ENCODE data around the gene ATP8B2. TPM values are rescaled to one million over a fixed set of nuclear protein-coding genes. Genes with fewer than 3 reads are reported as not detected.

The ATP8B2 gene
- total RNA-seq, 1 donor = 231 TPM

DNA sequence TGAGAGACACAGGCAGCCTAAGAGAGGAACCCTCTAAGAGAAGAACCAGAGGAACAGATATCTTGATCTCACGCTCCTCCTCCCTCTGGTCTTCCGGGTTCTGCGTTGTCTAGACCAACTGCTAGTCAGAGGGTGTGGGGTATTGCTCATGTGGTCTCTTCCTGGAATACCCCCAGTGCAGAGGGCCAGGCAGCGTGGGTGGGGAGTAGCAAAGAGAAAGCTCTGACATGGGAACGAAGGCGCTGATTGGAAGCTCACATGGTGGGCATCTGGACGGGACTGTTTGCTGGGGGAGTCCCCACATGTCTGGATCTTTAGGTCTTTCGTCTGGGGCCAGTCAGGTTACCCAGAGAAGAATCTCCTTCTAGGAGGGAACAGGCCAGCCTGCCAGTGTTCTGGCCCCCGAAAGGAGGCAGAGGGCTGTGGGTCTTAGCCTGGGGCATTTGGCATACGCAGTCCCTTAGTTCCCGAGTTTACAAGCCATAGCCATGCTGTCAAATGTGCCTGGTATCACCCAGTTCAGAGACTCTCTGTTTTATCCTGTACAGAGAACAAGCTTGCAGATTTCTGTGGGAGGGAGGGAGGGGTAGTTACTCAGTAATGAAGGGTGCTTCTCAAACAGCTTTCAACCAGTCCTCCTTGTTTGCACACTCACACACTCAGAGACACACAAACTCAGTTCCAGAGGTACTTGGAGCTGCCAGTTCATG is 61.5 kb downstream of the ATP8B2 start:
- TF ChIP-seq, protein P1, sequence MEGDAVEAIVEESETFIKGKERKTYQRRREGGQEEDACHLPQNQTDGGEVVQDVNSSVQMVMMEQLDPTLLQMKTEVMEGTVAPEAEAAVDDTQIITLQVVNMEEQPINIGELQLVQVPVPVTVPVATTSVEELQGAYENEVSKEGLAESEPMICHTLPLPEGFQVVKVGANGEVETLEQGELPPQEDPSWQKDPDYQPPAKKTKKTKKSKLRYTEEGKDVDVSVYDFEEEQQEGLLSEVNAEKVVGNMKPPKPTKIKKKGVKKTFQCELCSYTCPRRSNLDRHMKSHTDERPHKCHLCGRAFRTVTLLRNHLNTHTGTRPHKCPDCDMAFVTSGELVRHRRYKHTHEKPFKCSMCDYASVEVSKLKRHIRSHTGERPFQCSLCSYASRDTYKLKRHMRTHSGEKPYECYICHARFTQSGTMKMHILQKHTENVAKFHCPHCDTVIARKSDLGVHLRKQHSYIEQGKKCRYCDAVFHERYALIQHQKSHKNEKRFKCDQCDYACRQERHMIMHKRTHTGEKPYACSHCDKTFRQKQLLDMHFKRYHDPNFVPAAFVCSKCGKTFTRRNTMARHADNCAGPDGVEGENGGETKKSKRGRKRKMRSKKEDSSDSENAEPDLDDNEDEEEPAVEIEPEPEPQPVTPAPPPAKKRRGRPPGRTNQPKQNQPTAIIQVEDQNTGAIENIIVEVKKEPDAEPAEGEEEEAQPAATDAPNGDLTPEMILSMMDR (IDR thresholded peaks at IDR 0.05; ENCODE audit: insufficient read depth, low read length) = no peak
- DNase-seq (ENCODE audit: low read depth) = no peak
- H3K4me3 ChIP-seq (ENCODE audit: low read depth, low read length) = no peak overlapping the region

DNA sequence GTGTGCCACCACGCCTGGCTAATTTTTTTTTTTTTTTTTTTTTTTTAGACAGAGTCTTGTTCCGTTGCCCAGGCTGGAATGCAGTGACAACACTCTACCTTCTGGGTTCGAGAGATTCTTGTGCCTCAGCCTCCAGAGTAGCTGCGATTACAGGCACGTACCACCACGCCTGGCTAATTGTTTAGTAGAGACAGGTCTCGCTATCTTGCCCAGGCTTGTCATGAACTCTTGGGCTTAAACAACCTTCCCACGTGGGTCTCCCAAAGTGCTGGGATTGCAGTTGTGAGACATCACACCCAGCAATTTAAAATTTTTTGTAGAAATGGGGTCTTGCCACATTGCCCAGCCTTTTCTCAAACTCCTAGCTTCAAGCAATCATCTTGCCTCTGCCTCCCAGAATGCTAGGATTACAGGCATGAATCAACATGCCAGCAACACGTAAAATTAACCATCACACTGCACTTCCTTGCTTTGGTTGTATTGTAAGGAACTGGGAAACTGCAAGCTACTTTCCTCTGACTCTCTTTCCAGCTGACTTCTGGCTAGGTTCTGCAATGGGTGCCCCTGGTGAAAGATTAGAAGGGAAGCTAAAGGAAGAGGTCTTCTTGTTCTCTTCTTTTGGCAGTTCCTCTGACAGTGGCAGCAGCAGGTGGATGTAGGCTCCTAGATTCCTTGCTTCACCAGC is 65.9 kb downstream of the ATP8B2 start:
- no peak for DNase-seq (ENCODE audit: low read depth)
- TF ChIP-seq, protein P1 (IDR thresholded peaks at IDR 0.05; ENCODE audit: insufficient read depth, low read length) = no peak
- H3K4me3 ChIP-seq (ENCODE audit: low read depth, low read length) = no peak overlapping the region

DNA sequence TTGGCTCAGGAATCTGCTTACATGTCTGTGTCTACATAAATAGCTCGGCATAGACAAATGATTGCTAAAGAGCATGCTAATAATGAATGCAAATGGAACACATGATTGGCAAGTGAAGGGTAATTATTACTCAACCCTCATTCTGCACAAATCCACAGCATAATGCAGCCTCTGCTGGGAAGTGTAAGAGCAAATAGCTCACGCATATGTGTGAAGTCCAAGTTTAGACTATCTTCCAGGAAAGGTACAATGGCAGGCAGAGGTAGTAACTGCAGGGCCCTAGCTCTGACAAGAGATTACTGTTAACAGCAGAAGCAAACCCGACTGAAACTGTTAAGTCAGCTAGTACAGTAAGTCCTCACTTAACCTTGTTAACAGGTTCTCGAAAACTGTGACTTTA is 72.8 kb downstream of the ATP8B2 start:
- no peak for DNase-seq (ENCODE audit: low read depth)
- TF ChIP-seq, protein P1 (IDR thresholded peaks at IDR 0.05; ENCODE audit: insufficient read depth, low read length) = no peak
- H3K4me3 ChIP-seq (ENCODE audit: low read depth, low read length) = no peak overlapping the region

DNA sequence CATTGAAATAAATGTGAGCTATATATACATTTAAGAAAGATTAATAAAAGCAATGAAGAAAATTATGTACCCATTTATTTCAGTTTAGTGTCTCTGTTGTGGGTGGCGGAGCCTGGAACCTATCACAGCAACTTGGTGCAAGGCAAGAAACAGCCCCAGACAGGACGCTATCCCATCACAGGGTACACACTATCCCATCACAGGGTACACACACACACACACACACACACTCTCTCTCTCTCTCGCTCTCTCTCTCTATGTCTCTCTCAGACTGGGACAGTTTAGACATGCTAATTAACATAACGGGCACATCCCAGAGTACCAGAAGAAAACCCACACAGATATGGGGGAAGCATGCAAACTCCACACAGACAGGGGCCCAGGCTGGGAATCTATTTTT is 73.4 kb downstream of the ATP8B2 start:
- no peak for DNase-seq (ENCODE audit: low read depth)
- TF ChIP-seq, protein P1 (IDR thresholded peaks at IDR 0.05; ENCODE audit: insufficient read depth, low read length) = no peak
- no peak overlapping the region for H3K4me3 ChIP-seq (ENCODE audit: low read depth, low read length)

DNA sequence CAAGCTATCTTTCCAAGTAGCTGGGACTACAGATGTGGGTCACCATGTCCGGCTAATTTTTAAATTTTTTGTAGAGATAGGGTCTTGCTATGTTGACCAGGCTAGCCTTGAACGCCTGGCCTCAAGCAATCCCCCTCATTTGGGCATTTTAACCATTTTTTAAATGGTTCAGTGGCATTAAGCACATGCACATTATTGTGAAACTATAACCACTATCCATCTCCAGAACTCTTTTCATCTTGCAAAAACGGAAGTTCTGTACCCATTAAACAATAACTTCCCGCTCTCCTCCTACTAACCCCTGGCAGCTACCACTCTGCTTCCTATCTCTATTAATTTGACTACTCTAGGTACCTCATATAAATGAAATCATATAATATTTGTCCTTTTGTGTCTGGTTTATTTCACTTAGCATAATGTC is 75.1 kb downstream of the ATP8B2 start:
- H3K4me3 ChIP-seq (ENCODE audit: low read depth, low read length) = no peak overlapping the region
- DNase-seq (ENCODE audit: low read depth) = no peak
- TF ChIP-seq, protein P1 (IDR thresholded peaks at IDR 0.05; ENCODE audit: insufficient read depth, low read length) = no peak

Small RNA genes lying within 50 kb of the gene (small RNA-seq; reads per million reads assigned to genes)
- gene RF00273 = not detected
- gene RNU6-121P = not detected
- not detected for gene RNU6-239P
- not detected for gene RNU7-57P

Other genes with a start within 250 kb of the ATP8B2 start
- 0.09 TPM in 1 of 2 replicates, not detected in the other for gene NUP210L, start 170.5 kb upstream of the ATP8B2 start, total RNA-seq (ENCODE audit: low replicate concordance)
- gene TPM3, start 133.4 kb upstream of the ATP8B2 start, total RNA-seq (ENCODE audit: low replicate concordance) = 427 and 649 TPM in 2 replicates
- not detected in 2 replicates for gene CFAP141, start 119.2 kb upstream of the ATP8B2 start, total RNA-seq (ENCODE audit: low replicate concordance)
- 115 and 121 TPM in 2 replicates for gene UBAP2L, start 104.6 kb upstream of the ATP8B2 start, total RNA-seq (ENCODE audit: low replicate concordance)
- gene HAX1, start 52.9 kb upstream of the ATP8B2 start, total RNA-seq (ENCODE audit: low replicate concordance) = 115 and 141 TPM in 2 replicates
- not detected in 2 replicates for gene AQP10, start 4.4 kb upstream of the ATP8B2 start, total RNA-seq (ENCODE audit: low replicate concordance)
- gene IL6R, start 79.8 kb downstream of the ATP8B2 start, total RNA-seq (ENCODE audit: low replicate concordance) = 1.3 and 5.3 TPM in 2 replicates
- not detected in 2 replicates for gene TDRD10, start 176.7 kb downstream of the ATP8B2 start, total RNA-seq (ENCODE audit: low replicate concordance)
- 0.09 and 0.49 TPM in 2 replicates for gene SHE, start 176.9 kb downstream of the ATP8B2 start, total RNA-seq (ENCODE audit: low replicate concordance)
- 18.6 and 26.1 TPM in 2 replicates for gene UBE2Q1, start 233.1 kb downstream of the ATP8B2 start, total RNA-seq (ENCODE audit: low replicate concordance)
- under 0.01 TPM in 1 of 2 replicates, not detected in the other for gene CHRNB2, start 242.3 kb downstream of the ATP8B2 start, total RNA-seq (ENCODE audit: low replicate concordance)

All from fibroblast of the aortic adventitia (primary cell).